Esophagus mucosa (tissue), 1 donor: ENCODE results near the gene EXTL1. TPM values are rescaled to one million over a fixed set of nuclear protein-coding genes. Genes with fewer than 3 reads are reported as not detected.

Source experiments
- ATAC-seq: fragments of 200-7000 bp; cut with Tn5 transposase; one replicate; pipeline ENCODE4 v1.9.1; 2020
- total RNA-seq: library from RNA; stranded (reverse); gene quantifications from one replicate; pipeline ENCODE4 v1.2.4, GENCODE V29; 2023
- donor health status: DM: yes; HTN: yes; CAD: no.

Gene EXTL1
- total RNA-seq, 1 donor from 2014 or later = not detected

DNA sequence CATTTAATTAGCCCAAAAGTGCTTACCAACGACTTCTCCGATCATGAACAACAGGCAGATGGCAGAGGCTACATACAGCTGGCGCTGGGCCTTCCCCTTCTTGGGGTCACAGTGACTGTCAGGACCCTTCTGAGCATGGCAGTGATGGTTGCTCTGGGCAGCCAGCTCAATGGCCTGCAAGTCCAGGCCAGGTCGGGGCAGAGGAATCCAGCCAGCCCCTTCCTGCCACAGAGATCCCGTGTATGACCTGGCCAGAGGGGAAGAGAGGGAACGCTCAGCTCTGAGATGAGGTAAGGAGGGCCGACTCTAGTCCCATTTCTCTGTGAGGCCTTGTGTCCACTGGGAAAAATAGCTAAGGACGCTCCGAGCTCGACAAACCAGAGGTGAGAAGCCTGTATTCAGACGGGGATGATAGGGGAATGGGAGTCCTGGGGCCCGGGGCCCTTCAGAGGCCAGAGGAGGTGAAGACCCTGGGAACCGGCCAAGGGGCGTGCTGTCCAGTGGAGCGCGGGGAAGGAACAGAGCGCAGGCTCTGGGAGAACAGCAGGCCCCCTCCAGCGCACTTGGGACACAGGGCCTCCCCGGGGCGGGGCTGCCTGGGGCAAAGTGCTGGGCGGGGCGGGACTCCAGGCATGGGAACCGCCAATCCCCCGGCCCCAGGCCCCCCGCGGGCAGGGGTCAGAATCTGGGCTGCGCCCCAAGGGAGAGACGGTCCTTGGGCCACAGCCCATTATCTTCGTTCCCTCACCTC lies 23.6 kb downstream of the EXTL1 start:
- no peak for ATAC-seq

- no peak for ATAC-seq
These were observed 24.2 kb downstream of the EXTL1 start, which contains the start of gene SLC30A2 for GRCh38 chr1:26045722-26046245. SLC30A2 (minus strand) TSS chr1:26046118; CDS start chr1:26045896, 222 bp downstream.

DNA sequence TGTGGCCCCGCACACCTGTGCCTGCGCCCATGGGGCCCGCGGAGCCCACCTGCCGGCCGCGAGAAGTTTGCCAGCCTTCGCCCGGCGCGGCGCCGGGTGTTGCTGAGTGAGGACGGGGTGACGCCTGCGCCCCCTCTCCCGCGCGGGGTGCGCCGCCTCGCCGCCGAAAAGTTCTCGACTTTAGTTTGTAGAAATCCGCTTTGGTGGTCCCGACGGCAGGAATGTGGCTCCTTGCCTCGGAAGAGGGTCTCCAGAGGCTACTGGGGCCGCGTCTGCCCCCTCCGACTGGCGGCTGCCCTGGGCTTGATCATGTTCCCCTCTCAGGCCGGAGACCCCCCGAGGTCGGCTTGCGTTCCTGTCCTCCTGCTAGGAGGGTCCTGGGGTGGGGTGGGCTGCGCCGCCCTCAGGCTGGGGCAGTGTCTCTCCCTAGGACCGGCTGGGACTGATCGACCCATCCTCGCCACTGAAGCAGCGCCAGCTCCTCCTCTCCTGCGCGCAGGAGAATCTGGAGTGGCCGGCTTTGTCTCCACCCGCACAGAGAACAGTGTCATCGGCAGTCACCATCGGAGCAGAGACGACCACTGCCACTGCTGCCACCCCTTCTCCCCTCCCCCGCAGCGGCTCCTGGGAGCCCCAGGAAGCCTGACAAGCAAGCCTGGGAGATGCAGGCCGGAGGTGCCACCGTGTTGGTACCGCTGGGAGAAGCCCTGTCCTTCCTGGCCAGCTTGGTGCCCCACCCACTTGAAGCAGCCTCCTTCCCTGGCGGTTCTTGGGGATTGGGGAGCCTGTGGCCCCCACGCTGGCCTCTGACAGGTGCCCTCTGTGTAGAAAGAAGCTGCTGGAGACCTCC lies 24.9 kb downstream of the EXTL1 start:
- peak; percentile 14 for ATAC-seq

DNA sequence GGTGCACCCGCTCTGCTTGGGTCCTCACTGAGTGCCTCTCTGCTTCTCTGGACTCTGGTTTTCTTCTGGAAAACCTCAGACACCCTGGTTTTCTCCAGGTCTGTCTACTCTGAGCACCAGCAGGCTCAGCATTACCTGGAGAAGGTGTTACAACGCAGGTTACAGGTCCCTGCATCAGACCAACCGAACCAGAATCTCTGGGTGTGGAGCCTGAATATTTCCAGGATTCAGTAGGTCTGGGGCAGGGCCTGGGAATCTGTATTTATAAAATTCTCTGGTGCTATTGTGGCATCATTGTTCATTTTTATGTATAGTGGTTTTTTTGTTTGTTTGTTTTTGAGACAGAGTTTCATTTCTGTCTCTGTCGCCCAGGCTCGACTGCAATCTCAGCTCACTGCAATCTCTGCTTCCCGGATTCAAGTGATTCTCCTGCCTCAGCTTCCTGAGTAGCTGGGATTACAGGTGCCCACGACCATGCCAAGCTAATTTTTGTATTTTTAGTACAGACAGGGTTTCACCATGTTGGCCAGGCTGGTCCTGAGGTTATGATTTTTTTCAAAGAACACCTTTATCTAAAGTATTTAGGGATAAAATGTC lies 25.8 kb downstream of the EXTL1 start:
- ATAC-seq = peak; percentile 39

DNA sequence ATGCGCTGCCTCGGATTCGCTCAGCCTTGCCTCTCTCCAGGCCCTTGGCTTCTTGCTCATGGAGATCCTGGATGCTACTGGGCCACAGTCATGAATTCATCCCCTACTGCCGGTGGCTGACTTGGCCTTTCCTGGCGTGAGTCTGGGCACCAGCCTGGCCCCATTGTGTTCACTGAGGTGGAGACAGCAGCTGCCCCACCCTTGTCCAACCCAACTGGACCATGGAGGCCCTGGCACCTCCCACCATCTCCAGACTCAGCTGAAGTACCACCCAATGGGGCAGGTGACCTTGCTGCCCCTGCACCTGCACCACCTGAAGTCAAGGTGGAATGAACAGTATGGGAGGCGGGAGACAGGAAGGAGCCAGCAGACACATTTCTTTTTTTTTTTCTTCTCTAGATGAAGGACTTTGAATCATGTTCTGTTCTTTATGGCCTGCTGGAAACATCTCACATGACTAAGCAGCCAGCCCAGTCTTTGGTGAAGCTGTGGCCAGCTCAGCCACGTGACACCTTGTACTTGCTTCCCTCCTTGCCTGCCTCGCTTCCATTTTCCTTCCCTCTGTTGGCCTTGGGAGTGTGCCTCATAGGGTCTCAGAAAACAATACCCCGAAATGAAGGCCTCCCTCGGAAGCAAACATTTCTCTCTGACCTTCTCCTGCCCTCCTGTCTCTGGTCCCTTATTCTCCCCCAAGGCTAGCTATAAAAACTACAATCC lies 28.1 kb downstream of the EXTL1 start:
- no peak for ATAC-seq

DNA sequence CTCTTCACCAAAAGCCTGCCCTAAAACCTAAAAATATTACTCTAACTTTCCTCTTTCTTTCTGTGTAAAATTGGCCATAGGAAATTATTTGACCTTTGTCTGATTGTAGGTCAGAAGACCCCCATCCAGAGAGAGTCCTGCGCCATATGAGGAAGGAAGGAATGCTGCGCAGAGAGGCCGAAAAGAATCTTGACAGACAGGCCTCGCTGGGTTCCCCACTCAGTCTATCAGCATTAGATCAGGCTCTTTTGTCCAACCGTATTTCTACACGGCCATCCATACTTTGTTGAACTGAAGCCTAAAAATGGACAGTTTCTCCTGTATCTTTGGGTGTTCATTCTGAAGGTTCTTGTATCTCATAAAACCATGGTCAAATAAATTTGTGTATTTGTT lies 28.7 kb downstream of the EXTL1 start:
- ATAC-seq = no peak

DNA sequence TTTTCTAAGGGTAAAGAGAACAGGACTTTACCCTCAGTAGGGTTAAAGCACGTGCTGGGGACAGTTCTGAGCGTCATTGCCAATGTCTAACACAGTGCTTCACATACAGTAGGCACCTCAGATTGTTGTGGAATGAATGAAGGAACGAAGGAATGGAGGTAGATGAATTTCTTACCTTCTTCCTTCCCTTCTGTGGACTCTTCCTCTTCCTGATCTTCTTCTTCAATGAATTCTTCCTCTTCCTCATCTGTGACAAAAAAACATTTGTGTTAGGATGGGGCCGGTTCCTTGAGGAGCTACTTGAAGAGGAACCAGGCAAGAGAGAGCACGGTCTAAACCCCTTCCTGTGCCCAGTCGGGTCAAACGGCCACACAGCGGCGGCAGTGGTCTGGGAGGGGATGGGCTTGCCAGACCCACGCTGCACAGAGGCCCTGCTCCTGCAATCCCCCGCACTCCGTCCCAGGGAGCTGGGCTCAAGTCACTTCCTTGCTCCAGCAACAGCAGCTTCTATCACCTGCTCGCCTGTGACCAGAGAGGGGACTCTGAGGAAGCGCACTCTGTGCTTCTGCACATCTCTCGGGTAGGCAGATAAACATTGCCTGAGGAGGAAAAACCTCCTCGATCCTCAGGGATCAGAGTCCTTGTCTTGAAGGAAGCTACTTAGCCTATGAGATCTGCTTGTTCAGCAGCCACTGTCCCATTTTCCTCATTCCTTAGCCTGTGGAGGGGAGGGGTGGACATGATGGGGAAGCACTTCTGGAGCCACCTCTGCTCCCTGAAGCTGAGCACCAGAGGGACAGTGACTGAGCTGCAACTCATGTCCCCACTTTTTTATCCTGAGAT lies 32.4 kb downstream of the EXTL1 start:
- ATAC-seq = no peak

GRCh38 chr1:26055041-26055440 lies 33.5 kb downstream of the EXTL1 start:
- no peak for ATAC-seq

DNA sequence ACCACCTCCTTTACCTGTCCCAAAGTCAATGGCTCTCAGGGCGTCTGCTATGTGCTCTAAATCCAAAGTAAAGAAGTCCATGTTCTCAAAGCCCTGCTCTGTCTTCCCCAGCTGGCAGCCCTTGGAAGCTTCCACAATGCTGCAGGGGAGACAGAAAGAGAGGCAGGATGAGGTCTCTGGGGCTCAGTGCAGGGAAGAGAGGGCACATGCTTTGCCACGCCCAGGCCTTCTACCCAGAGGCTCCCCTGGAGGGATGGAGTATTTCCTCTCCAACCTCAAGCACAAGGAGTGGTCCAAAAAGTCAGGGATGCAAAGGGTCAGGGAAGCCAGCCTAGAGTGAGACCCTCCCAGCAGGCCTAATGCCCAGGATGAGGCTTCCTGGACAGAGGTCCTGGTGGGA lies 35.6 kb downstream of the EXTL1 start:
- ATAC-seq = no peak

GRCh38 chr1:26058052-26058595 lies 36.5 kb downstream of the EXTL1 start:
- no peak for ATAC-seq

DNA sequence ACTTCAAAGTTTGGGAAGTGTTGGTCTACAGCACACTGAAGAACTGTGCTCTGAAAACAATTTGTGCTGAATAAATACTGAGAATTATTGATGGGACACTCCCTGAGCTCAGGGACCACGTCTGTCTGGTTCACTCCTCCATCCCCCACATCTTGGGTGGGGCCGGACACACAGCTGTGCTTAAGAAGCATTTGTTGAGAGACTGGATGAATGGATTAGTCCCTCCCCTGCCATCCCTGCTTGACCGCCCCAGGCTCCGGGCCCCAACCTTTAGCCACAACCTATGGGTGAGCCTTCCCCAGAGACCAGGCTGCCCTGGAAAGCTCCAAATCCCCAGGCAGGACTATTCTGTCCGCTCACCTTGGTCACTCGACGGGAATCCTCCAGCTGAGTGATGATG lies 38.3 kb downstream of the EXTL1 start:
- ATAC-seq = no peak

DNA sequence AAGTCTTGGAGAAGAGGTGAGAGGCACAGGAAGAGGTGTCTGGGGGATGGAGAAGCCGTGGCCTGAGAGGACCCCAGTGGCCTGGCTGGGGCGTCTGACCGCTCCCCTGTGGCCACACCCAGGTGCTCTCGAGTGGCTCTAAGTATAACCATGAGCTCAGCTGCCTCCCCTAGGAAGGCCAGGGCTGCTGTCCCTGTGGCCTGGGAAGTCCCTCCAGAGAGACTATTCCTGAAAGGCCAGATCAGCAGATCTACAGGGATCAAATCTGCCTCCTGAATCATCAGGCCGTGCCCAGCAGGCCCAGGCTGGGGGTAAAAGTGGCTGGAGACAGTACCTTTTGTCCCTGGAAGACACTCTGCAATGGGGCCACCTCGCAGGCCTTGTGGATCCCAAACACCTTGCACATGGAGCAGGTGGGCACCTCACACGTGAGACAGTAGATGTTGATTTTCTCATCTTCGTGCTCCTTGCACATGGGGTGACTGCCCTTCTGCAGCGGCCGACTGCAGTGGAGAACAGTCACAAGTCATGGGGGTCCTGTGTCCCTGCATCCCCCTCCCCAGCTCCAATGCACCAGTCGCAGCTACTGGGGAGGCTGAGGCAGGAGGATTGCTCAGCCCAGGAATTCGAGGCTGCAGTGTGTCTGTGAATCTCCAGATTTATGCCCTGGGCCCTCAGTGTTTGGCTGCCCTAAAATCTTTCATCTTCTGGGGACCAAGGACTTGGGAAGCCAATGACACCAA lies 39.4 kb downstream of the EXTL1 start:
- peak; percentile 23 for ATAC-seq

- peak; percentile 78 for ATAC-seq
These were observed 43.0 kb downstream of the EXTL1 start for GRCh38 chr1:26064553-26064952.

- ATAC-seq = no peak
These were observed 44.6 kb downstream of the EXTL1 start for GRCh38 chr1:26066160-26066559.

GRCh38 chr1:26066857-26067256 lies 45.3 kb downstream of the EXTL1 start:
- no peak for ATAC-seq

DNA sequence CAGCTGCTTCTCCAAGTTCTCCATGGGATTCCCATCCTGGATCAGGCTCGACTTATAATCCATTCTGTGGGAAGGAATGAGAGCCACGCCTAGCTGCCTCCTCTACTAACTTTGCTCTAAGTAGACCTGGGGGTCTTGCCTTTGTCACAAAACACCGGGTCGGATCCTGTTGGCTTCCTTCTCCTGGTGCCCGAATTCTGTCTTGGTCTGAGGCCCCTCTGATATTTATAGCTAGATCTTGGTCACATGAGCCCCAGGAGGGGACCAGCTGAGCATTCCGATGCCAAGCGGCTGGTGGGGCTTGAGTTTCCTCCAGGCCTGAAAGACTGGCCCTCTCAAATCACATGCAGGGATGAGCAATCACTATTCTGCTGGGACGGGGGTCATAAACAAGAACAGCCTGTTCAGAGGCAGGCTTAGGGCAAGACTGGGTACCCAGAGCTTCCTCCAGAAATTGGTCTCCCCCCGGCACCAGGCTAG lies 45.9 kb downstream of the EXTL1 start, which contains the start of gene TRIM63:
TSS of gene TRIM63 (minus strand) at position 199 of the 480 bp plus-strand sequence. CDS start at position 63, 136 bp downstream.
- ATAC-seq = no peak

DNA sequence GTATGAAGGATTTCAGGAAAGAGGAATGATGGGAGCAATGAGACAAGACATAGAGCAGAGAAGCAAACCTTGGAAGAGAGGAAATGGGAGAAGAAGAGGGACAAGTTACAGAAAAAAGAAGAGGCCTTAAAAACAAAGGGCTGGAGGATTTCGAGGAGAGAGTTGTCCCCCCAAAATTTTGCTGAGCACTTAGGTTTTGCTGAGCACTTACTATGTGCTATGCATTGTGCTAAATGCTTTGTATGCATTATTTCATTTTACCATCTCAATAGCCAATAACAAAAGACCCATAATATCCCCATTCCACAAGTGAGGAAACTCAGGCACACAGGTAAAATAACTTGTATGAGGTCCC lies 48.3 kb downstream of the EXTL1 start:
- ATAC-seq = no peak

GRCh38 chr1:26070296-26070962 lies 48.9 kb downstream of the EXTL1 start:
- no peak for ATAC-seq

- ATAC-seq = no peak
These were observed 49.4 kb downstream of the EXTL1 start for GRCh38 chr1:26070963-26071342.

GRCh38 chr1:26072305-26072704 lies 50.7 kb downstream of the EXTL1 start:
- no peak for ATAC-seq
